Measurements from ENCODE around the gene ECM1. TPM values are rescaled to one million over a fixed set of nuclear protein-coding genes. Genes with fewer than 3 reads are reported as not detected.

Gene ECM1
- 67.0 and 86.5 TPM in 2 replicates for total RNA-seq

DNA sequence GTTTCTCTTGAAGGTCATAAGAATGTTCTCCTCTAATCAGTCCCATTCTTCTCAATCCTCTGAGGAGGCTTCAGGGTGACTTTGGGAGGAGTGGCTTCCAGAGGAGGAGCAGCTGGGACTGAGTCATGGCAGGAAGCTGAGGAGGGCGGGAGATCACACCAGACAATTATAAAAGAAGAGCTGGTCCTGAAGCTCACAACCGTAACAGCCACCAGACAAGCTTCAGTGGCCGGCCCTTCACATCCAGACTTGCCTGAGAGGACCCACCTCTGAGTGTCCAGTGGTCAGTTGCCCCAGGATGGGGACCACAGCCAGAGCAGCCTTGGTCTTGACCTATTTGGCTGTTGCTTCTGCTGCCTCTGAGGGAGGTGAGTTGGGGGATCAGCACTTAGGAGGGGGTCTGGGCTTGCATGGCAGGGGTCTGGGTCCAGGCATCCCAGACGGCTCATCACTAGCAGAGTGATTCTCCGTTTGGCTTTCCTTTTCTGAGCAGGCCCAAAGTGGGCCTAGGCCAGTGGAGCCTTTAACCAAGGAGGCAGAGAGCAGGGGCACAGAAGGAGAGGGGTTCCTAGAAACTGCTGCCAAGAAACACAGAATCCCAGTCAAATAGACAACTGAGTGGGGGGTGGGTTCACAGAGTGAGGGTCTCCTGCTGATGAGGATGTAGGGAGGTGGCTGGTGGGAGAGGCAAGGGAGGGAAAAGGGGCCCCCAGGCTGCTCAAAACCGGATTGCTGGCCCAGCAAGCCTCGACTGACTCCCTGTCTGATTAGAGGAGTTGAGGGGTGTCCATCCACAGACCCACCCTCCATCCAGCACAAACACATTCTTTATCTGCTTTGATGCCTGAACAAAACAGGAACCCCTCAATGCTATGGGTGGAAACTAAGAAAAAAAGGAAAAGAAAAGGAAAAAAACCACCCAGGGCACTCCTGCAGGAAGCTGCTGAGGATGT is at the start of gene ECM1:
TSS of gene ECM1 (plus strand) at position 198 of the 953 bp plus-strand sequence. CDS start at position 299, 101 bp downstream.

DNA sequence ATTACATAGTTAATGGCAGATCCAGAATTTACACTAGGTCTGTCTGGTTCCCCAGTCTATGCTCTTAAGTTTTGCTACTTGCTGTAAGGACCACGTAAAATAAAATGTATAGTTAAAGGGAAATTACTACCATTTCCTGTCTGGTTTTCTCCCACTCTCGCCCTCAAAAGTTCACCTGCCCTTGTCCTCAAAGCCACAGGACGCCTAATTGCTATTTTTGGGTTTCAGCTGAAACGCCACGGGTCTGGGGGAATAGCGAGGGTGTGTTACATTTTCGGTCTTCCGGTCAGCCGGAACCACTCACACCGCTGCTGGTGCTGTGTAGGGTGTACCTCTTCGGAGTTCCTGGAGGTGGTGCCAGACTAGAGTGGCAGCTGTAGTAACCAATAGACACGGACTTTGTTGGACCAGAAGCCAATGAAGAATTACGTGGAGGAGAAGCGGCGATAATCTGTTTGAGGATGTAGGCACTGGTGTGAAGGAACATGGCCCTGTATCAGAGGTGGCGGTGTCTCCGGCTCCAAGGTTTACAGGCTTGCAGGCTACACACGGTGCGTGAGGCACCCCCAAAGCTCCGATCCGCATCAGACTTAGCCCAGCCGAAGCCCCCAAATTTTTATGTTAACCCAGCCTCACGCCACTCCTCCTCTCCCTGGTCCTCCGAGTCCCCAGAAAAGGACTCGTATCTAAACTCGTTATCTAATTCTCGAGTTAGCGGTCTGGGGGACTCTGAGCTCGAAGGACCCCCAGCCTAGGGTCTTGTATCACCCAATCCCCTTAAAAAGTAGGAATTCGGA is 20.7 kb upstream of the ECM1 start, which contains the start of gene TARS2:
TSS of gene TARS2 (plus strand) at position 454 of the 797 bp plus-strand sequence. CDS start at position 486, 32 bp downstream.

GRCh38 chr1:150515328-150516049 is 7.6 kb downstream of the ECM1 start, which contains the start of gene FALEC:
Gene FALEC (plus strand): TSS chr1:150515752.

DNA sequence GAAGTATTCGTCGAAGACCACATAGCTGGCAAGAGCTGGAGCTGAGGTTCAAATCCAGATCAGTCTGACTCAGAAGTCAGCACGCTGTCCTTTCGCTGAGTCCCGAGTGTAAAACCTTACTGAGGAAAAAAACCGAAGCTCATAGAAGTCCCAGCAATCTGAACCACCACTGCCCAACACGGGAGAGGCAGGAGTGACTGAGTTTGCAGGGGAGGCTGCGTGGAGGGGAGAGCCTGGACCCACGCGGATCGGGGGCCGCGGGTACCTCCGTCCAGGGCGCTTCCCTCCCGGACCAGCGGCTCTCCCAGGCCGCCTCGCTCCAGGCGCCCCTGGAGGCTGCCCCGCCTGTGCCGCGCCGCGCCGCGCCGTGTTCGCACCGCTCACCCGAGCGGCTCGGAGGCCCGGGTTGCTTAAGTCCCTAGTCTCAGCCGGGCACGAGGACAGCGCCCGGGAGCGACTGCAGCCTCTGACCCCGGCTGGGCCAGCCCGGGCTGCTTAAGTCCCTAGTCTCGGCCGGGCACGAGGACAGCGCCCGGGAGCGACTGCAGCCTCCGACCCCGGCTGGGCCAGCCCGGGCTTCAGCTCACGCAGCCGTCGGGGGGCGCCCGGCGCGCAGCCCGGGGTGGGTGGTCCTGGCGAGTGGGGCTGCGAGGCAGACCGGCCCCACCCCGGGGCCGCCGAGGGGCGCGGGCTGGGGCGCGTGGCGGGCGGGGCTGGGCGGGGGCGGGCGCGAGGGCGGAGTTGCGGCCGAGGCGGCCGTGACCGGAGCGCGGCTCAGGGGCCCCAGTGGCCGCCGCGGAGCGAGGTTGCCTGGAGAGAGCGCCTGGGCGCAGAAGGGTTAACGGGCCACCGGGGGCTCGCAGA is 41.0 kb downstream of the ECM1 start, which contains the start of gene ADAMTSL4:
TSS of gene ADAMTSL4 (plus strand) at position 777 of the 864 bp plus-strand sequence. CDS start 2,881 bp downstream, outside the sequence.

Other genes with a start within 250 kb of the ECM1 start
- 116 and 135 TPM in 2 replicates for gene APH1A, start 239.1 kb upstream of the ECM1 start, total RNA-seq
- 4.4 and 8.4 TPM in 2 replicates for gene C1orf54, start 235.3 kb upstream of the ECM1 start, total RNA-seq
- gene CIART, start 225.6 kb upstream of the ECM1 start, total RNA-seq: 1.2 and 1.8 TPM in 2 replicates
- 57.4 and 58.7 TPM in 2 replicates for gene MRPS21, start 214.2 kb upstream of the ECM1 start, total RNA-seq
- gene PRPF3, start 186.6 kb upstream of the ECM1 start, total RNA-seq: 23.9 and 26.8 TPM in 2 replicates
- 8.0 and 9.2 TPM in 2 replicates for gene RPRD2, start 144.0 kb upstream of the ECM1 start, total RNA-seq
- gene TARS2, start 20.7 kb upstream of the ECM1 start, total RNA-seq: 19.6 and 21.8 TPM in 2 replicates
- gene FALEC, start 7.6 kb downstream of the ECM1 start, total RNA-seq: 0.86 TPM in 1 of 2 replicates, not detected in the other
- 13.8 and 14.9 TPM in 2 replicates for gene ADAMTSL4, start 41.3 kb downstream of the ECM1 start, total RNA-seq
- 189 and 206 TPM in 2 replicates for gene MCL1, start 71.5 kb downstream of the ECM1 start, total RNA-seq
- 85.1 and 104 TPM in 2 replicates for gene ENSA, start 121.5 kb downstream of the ECM1 start, total RNA-seq
- 16.5 and 18.5 TPM in 2 replicates for gene GOLPH3L, start 189.0 kb downstream of the ECM1 start, total RNA-seq
- not detected in 2 replicates for gene HORMAD1, start 212.8 kb downstream of the ECM1 start, total RNA-seq

Measured in myometrial cell (primary cell).